Neural progenitor cell (in vitro differentiated cells): ENCODE data around the gene CTXN1. TPM values are rescaled to one million over a fixed set of nuclear protein-coding genes. Genes with fewer than 3 reads are reported as not detected.
A peak's percentile ranks its signal among the peaks of the same experiment; 100 is the strongest.

Source experiments
- DNase-seq: peaks from one replicate; pipeline ENCODE4 v3.0.0-alpha.2; 2016; ENCODE audit warnings: low spot score
- H2AFZ ChIP-seq: fragments of 200-600 bp; sonication (generic); replicated peaks from 2 replicates; pipeline ENCODE4 v1.6.1; 2016; ENCODE audit warnings: antibody characterized with exemption
- H3F3A ChIP-seq: fragments of 200-600 bp; sonication (generic); 2 replicates; pipeline ENCODE4 v1.6.1; 2016; ENCODE audit warnings: antibody characterized with exemption, low read depth
- H3K27ac ChIP-seq: fragments of 200-600 bp; sonication (generic); 2 replicates; pipeline ENCODE4 v1.5.1; 2016; ENCODE audit warnings: mild to moderate bottlenecking
- H3K27me3 ChIP-seq: fragments of 200-600 bp; sonication (generic); 2 replicates; pipeline ENCODE4 v1.6.1; 2016; ENCODE audit warnings: mild to moderate bottlenecking, moderate library complexity
- H3K36me3 ChIP-seq: fragments of 200-600 bp; sonication (generic); 2 replicates; pipeline ENCODE4 v1.5.1; 2016
- H3K4me1 ChIP-seq: fragments of 200-600 bp; sonication (generic); 2 replicates; pipeline ENCODE4 v1.6.1; 2016; ENCODE audit warnings: mixed run types
- H3K4me2 ChIP-seq: fragments of 200-600 bp; sonication (generic); 2 replicates; pipeline ENCODE4 v1.6.1; 2016
- H3K4me3 ChIP-seq: fragments of 200-600 bp; sonication (generic); 2 replicates; pipeline ENCODE4 v1.5.1; 2016
- H3K79me2 ChIP-seq: fragments of 200-600 bp; sonication (generic); 2 replicates; pipeline ENCODE4 v1.6.1; 2016; ENCODE audit warnings: low read depth
- H3K9ac ChIP-seq: fragments of 200-600 bp; sonication (generic); 2 replicates; pipeline ENCODE4 v1.6.1; 2016
- H3K9me3 ChIP-seq: fragments of 200-600 bp; sonication (generic); 2 replicates; pipeline ENCODE4 v1.5.1; 2016; ENCODE audit warnings: low read depth
- H4K20me1 ChIP-seq: fragments of 200-600 bp; sonication (generic); 2 replicates; pipeline ENCODE4 v1.6.1; 2016; ENCODE audit warnings: low read depth
- H3K27ac Mint-ChIP-seq: 3 replicates; pipeline ENCODE4 v1.8.0; 2021; ENCODE audit warnings: mixed read lengths
- H3K27me3 Mint-ChIP-seq: 2 replicates; pipeline ENCODE4 v1.8.0; 2022; ENCODE audit warnings: low read depth, mild to moderate bottlenecking, inconsistent platforms, moderate library complexity, mixed read lengths; ENCODE audit not compliant: insufficient read depth
- H3K36me3 Mint-ChIP-seq: 3 replicates; pipeline ENCODE4 v1.8.0; 2021; ENCODE audit warnings: mixed read lengths
- H3K4me1 Mint-ChIP-seq: 3 replicates; pipeline ENCODE4 v1.8.0; 2021; ENCODE audit warnings: mixed read lengths
- H3K4me3 Mint-ChIP-seq: 3 replicates; pipeline ENCODE4 v1.8.0; 2021; ENCODE audit warnings: mild to moderate bottlenecking, moderate library complexity, mixed read lengths
- H3K9me3 Mint-ChIP-seq: 3 replicates; pipeline ENCODE4 v1.8.0; 2020; ENCODE audit warnings: mixed read lengths
- EZH2 ChIP-seq: fragments of 200-600 bp; sonication (generic); IDR thresholded peaks from 2 replicates; pipeline ENCODE4 v1.6.1; 2017; ENCODE audit warnings: antibody characterized with exemption, mild to moderate bottlenecking, moderate library complexity
- EZH2phosphoT487 ChIP-seq: fragments of 200-600 bp; sonication (generic); IDR thresholded peaks from 2 replicates; pipeline ENCODE4 v1.6.1; 2017; ENCODE audit warnings: antibody characterized with exemption
- total RNA-seq: library from RNA; depleted of rRNA; stranded (reverse); fragments of >200 nt; gene quantifications from 2 replicates; pipeline ENCODE4 v1.2.3, GENCODE V29; 2015; ENCODE audit warnings: low replicate concordance
- TF ChIP-seq, protein P1 (sequence below): fragments of 200-600 bp; sonication (generic); IDR thresholded peaks from 2 replicates; pipeline ENCODE4 v1.5.1; 2017; ENCODE audit warnings: antibody characterized with exemption, mild to moderate bottlenecking

The CTXN1 gene
- total RNA-seq, 1 donor from 2014 or later = 3.7 TPM

DNA sequence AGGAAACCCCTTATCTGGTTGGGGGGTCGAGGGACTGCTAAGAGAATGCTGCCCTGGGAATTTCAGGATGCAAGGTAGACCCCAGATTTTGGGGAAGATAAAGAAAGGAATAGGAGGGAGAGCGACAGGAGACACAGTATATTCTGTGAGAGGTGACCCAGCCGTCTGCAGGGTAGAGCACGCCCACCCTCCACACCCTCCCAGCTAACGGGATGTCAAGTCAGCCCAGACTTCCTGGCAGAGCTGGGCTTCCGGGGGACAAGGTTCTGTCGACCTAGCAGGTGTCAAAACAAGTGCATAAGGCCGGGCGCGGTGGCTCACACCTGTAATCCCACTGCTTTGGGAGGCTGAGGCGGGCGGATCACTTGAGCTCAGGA is 51.0 kb downstream of the CTXN1 start:
- Mint-ChIP-seq H3K4me3 (peak overlapping the region; percentile 88), H3K9me3 (no peaks in the 10 kb centered on the region), H3K27ac (no peak overlapping the region), H3K36me3 (no peaks in the 10 kb centered on the region), H3K27me3 (peaks cover 14% of the 10 kb centered on the region), H3K4me1 (peaks cover 26% of the 10 kb centered on the region)
- Histone ChIP-seq H3K27me3 (peaks cover 8% of the 10 kb centered on the region), H3K36me3 (no peaks in the 10 kb centered on the region), H2AFZ (peak overlapping the region; percentile 78), H3K9me3 (no peaks in the 10 kb centered on the region), H3K4me3 (peak overlapping the region; percentile 99), H4K20me1 (peaks cover 22% of the 10 kb centered on the region), H3K79me2 (no peaks in the 10 kb centered on the region), H3K4me2 (peak overlapping the region; percentile 99), H3F3A (peaks cover 46% of the 10 kb centered on the region), H3K9ac (no peak overlapping the region), H3K27ac (no peak overlapping the region), H3K4me1 (peaks cover 11% of the 10 kb centered on the region)
- TF ChIP-seq, protein P1, sequence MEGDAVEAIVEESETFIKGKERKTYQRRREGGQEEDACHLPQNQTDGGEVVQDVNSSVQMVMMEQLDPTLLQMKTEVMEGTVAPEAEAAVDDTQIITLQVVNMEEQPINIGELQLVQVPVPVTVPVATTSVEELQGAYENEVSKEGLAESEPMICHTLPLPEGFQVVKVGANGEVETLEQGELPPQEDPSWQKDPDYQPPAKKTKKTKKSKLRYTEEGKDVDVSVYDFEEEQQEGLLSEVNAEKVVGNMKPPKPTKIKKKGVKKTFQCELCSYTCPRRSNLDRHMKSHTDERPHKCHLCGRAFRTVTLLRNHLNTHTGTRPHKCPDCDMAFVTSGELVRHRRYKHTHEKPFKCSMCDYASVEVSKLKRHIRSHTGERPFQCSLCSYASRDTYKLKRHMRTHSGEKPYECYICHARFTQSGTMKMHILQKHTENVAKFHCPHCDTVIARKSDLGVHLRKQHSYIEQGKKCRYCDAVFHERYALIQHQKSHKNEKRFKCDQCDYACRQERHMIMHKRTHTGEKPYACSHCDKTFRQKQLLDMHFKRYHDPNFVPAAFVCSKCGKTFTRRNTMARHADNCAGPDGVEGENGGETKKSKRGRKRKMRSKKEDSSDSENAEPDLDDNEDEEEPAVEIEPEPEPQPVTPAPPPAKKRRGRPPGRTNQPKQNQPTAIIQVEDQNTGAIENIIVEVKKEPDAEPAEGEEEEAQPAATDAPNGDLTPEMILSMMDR = no peak
- TF ChIP-seq EZH2 = no peak
- no peak for TF ChIP-seq EZH2phosphoT487
- no peak for DNase-seq

Other genes with a start within 250 kb of the CTXN1 start
- gene MCEMP1, start 249.0 kb downstream of the CTXN1 start, total RNA-seq = not detected in 2 replicates
- gene TRAPPC5, start 245.3 kb downstream of the CTXN1 start, total RNA-seq = 24.4 and 53.7 TPM in 2 replicates
- gene FCER2, start 224.0 kb downstream of the CTXN1 start, total RNA-seq = not detected in 2 replicates
- gene CLEC4G, start 194.0 kb downstream of the CTXN1 start, total RNA-seq = not detected in 2 replicates
- not detected in 2 replicates for gene CD209, start 178.6 kb downstream of the CTXN1 start, total RNA-seq
- not detected in 2 replicates for gene CLEC4M, start 162.9 kb downstream of the CTXN1 start, total RNA-seq
- gene EVI5L, start 95.9 kb downstream of the CTXN1 start, total RNA-seq = 4.1 and 13.5 TPM in 2 replicates
- 0.07 and 2.8 TPM in 2 replicates for gene PRR36, start 51.7 kb downstream of the CTXN1 start, total RNA-seq
- 0.65 and 1.2 TPM in 2 replicates for gene LRRC8E, start 37.6 kb downstream of the CTXN1 start, total RNA-seq
- 14.4 and 20.7 TPM in 2 replicates for gene MAP2K7, start 22.3 kb downstream of the CTXN1 start, total RNA-seq
- 0.99 and 1.8 TPM in 2 replicates for gene TGFBR3L, start 11.3 kb downstream of the CTXN1 start, total RNA-seq
- gene SNAPC2, start 5.8 kb downstream of the CTXN1 start, total RNA-seq = 5.7 and 20.7 TPM in 2 replicates
- gene TIMM44, start 17.5 kb upstream of the CTXN1 start, total RNA-seq = 43.7 and 59.5 TPM in 2 replicates
- 108 TPM in 2 replicates for gene ELAVL1, start 79.5 kb upstream of the CTXN1 start, total RNA-seq
- 1.2 TPM in 1 of 2 replicates, not detected in the other for gene CCL25, start 126.6 kb upstream of the CTXN1 start, total RNA-seq
- gene FBN3, start 223.5 kb upstream of the CTXN1 start, total RNA-seq = 23.0 and 33.0 TPM in 2 replicates